HG03469 (cell line): ENCODE results near the gene ZNF574.

Source experiments
- ATAC-seq: cut with Tn5 transposase; IDR thresholded peaks from one replicate; pipeline ENCODE4 v1.9.1; 2021; ENCODE audit warnings: mild to moderate bottlenecking, moderate library complexity, moderate number of reproducible peaks; ENCODE audit not compliant: unreplicated experiment

Gene ZNF574

GRCh38 chr19:42121656-42122069 lies 45.7 kb downstream of the ZNF574 start:
- ATAC-seq: no peak

- ATAC-seq: no peak
These were observed 47.0 kb downstream of the ZNF574 start for GRCh38 chr19:42122691-42123607.

GRCh38 chr19:42123765-42124164 lies 47.8 kb downstream of the ZNF574 start:
- ATAC-seq: no peak

GRCh38 chr19:42124386-42124901 lies 48.5 kb downstream of the ZNF574 start:
- no peak for ATAC-seq

- no peak for ATAC-seq
These were observed 49.6 kb downstream of the ZNF574 start for GRCh38 chr19:42125536-42125935.

- ATAC-seq: no peak
These were observed 50.6 kb downstream of the ZNF574 start for GRCh38 chr19:42126574-42126973.

- ATAC-seq: no peak
These were observed 53.7 kb downstream of the ZNF574 start for GRCh38 chr19:42129399-42130253.

- no peak for ATAC-seq
These were observed 54.2 kb downstream of the ZNF574 start for GRCh38 chr19:42130254-42130573.
